KOPT-K1 (cell line): Measurements from ENCODE around the gene ECT2L.

Experiments used
- H3K27ac ChIP-seq: fragments of 200-600 bp; sonication (generic); 2 replicates; pipeline ENCODE4 v1.5.1; 2016; ENCODE audit warnings: antibody characterized with exemption, mild to moderate bottlenecking, low read depth, low read length; ENCODE audit not compliant: poor library complexity, severe bottlenecking
- H3K36me3 ChIP-seq: fragments of 200-600 bp; sonication (generic); 2 replicates; pipeline ENCODE4 v1.5.1; 2017; ENCODE audit warnings: antibody characterized with exemption, mild to moderate bottlenecking, low read length, moderate library complexity; ENCODE audit not compliant: insufficient read depth
- H3K9me3 ChIP-seq: fragments of 200-600 bp; sonication (generic); 2 replicates; pipeline ENCODE4 v1.5.1; 2017; ENCODE audit warnings: antibody characterized with exemption, low read length, mild to moderate bottlenecking; ENCODE audit not compliant: insufficient read depth, poor library complexity, severe bottlenecking

ECT2L gene

GRCh38 chr6:138864343-138864890 is 68.5 kb downstream of the ECT2L start:
- no peak overlapping the region for H3K27ac ChIP-seq
- no peaks in the 10 kb centered on the region for H3K9me3 ChIP-seq
- no peaks in the 10 kb centered on the region for H3K36me3 ChIP-seq

DNA sequence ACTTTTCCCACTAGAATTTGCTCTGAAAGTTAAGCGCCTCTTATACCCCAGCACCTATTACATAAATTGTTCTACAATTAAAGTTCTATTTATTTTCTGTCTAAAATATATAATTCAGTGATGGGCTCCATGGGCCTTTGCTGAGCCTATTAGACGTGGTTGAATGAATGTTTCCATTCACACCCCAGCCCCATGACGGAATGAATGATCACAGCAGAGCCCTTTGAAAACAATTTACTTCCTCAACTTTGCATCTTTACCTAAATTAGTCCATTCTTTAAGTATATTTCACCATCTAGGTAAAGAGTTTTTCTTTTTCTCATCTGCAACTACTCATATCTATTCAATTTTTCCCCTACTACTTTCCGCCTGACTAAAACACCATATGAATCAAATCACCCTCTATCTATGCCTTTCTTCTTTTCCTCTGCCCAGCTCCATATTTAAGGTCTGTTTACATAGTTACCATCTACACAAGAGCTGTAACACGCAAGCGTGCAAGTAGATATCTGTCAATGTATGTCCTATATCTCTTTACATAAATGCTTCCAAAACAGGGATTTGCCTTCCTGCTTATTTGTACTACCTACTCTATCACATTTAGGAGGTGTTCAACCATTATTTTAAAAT is 69.7 kb downstream of the ECT2L start:
- no peaks in the 10 kb centered on the region for H3K9me3 ChIP-seq
- H3K36me3 ChIP-seq, result no peaks in the 10 kb centered on the region
- no peak overlapping the region for H3K27ac ChIP-seq

- Histone ChIP-seq H3K9me3 (no peaks in the 10 kb centered on the region), H3K36me3 (no peaks in the 10 kb centered on the region), H3K27ac (no peak overlapping the region)
These were observed 72.3 kb downstream of the ECT2L start for GRCh38 chr6:138868181-138868580.

DNA sequence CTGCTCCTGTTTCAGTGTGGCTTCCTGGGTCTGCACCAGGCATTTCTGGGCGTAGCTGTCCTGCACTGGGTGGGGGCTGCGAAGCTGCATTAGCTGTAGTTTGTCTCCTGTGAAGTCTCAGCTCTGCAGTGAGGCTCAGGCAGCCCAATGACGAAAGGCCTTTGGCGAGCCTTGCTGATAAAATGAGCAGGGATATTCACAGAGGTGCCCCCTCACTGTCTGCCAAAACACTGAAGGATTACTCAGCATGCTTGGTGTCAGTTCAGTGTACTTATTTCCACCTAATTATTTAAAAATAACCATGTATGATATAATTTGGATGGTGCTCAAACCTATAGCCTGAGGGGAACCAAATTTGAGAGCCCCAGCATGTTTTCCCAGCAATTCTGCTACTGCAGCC is 73.5 kb downstream of the ECT2L start:
- no peaks in the 10 kb centered on the region for H3K9me3 ChIP-seq
- no peaks in the 10 kb centered on the region for H3K36me3 ChIP-seq
- H3K27ac ChIP-seq, result no peak overlapping the region

DNA sequence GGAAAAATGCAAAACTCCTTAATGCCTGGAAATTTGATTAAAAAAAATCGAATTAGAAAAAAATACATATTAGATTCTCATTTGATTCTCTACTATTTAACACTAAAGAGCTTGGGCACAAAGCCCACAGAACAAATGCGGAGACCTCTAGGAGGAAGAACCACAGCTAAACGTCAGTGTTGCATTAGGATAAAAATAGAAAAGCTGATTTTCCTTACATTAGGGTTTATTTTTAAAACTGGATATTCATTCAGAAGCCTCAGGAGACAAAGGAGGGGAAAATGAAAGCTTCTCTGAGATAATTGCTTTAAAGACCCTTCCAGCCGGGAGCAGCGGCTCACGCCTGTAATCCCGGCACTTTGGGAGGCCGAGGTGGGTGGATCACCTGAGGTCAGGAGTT is 77.3 kb downstream of the ECT2L start:
- H3K36me3 ChIP-seq, result no peaks in the 10 kb centered on the region
- no peaks in the 10 kb centered on the region for H3K9me3 ChIP-seq
- no peak overlapping the region for H3K27ac ChIP-seq

DNA sequence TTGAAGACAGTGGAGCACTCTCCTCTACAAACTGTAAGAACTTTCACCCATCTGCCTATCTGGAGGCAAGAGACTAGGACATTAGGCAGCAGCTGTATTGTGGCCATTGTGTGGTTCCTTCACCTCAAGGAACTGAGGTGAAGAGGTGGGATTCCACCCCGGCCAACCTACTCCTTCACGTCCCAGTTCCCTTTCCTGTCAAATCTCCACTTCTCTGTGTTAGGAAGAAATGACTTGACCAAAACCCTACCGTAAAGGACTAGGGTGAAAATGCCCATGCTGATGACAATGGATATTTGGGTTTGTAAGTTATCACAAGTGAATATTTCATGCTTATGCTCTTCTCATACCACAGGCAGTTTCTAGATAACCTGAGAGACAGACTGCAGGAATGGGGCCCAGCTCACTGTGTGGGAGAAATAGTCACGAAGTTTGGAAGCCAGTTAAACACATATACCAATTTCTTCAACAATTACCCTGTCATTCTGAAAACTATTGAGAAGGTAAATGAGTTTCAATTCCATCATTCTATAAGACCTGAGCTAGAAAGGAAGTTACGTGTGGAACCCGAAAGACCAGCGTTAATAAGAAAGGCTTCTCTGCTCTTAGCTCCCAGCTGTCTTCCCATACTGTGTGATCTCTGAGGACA is 86.6 kb downstream of the ECT2L start:
- no peaks in the 10 kb centered on the region for H3K9me3 ChIP-seq
- H3K36me3 ChIP-seq, result no peaks in the 10 kb centered on the region
- no peak overlapping the region for H3K27ac ChIP-seq

GRCh38 chr6:138885156-138885819 is 89.4 kb downstream of the ECT2L start:
- no peak overlapping the region for H3K27ac ChIP-seq
- H3K9me3 ChIP-seq, result no peaks in the 10 kb centered on the region
- H3K36me3 ChIP-seq, result no peaks in the 10 kb centered on the region

DNA sequence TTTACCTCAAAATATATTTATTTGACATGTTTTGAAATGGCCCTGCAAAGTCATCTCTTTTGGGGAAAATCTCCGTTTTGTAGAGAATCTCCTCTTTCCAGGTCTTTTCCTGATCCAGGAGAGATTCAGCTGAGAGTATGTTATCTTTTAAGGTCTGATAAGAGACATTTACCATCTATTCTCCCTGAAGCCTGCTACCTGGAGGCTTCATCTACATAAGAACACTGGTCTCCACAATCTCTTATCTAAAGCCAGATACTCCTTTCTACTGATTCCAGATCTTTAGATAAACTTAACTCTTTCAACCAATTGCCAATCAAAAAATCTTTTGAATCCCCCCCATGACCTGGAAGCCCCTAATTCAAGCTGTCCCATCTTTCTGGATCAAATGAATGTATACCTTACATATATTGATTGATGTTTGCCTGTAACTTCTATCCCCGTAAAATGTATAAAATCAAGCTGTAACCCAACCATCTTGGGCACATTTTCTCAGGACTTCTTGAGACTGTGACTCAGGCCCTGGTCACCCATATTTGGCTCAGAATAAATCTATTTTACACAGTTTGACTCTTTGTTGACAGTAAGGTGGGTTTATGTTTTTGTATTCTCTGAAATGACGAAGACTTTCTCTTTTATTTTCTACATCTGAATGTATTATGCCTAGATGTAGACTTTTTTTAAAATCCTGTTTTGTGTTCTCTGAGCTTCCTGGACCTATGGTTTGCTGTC is 95.5 kb downstream of the ECT2L start:
- H3K27ac ChIP-seq, result no peak overlapping the region
- peaks cover 9% of the 10 kb centered on the region for H3K36me3 ChIP-seq
- H3K9me3 ChIP-seq, result no peaks in the 10 kb centered on the region

DNA sequence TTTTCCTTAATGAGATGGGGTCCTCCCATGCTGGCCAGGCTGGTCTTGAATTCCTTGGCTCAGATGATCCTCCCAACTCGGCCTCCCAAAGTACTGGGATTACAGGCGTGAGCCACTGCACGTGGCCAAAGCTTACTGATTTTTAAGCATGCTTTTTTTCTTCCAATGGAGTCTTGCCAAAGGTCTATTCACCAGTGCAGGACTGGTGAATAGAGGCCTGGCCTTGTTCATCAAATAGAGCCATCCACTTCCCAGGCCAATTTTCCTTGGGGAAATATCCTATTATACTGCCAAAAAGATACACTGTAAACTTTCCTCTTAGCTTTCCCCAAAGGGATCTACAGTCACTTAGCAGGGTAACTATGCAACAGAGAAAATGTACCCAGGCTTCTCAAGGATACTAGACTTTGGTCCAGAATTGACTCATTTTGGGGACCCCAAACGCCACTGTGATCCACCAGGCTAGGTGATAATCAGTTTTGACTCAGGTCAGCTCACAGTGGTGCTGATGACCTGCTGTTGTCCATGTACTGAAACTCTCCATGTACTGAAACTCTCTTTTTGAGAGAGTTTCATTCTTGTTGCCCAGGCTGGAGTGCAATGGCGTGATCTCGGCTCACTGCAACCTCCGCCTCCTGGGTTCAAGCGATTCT is 100.3 kb downstream of the ECT2L start:
- Histone ChIP-seq H3K9me3 (no peaks in the 10 kb centered on the region), H3K36me3 (peaks cover 36% of the 10 kb centered on the region), H3K27ac (no peak overlapping the region)

GRCh38 chr6:138897031-138897430 is 101.1 kb downstream of the ECT2L start:
- Histone ChIP-seq H3K9me3 (no peaks in the 10 kb centered on the region), H3K27ac (no peak overlapping the region), H3K36me3 (peaks cover 44% of the 10 kb centered on the region)

DNA sequence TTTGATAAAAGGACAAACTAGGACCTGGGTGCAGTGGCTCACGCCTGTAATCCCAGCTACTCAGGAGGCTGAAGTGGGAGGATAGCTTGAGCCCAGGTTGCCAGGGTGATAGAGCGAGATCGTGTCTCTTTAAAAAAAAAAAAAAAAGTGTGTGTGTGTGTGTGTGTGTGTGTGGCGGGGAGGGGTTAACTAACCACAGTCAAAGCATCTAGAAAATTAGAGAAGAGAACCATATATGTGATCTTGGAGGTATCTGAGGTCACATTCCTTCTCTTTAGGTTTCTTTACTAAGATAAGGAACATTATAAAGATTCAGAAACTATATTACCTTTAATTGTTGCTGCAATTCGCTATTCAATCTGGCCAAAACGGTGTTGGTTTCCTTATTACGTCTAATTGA is 111.3 kb downstream of the ECT2L start:
- H3K9me3 ChIP-seq, result no peaks in the 10 kb centered on the region
- no peak overlapping the region for H3K27ac ChIP-seq
- peaks cover 95% of the 10 kb centered on the region for H3K36me3 ChIP-seq

DNA sequence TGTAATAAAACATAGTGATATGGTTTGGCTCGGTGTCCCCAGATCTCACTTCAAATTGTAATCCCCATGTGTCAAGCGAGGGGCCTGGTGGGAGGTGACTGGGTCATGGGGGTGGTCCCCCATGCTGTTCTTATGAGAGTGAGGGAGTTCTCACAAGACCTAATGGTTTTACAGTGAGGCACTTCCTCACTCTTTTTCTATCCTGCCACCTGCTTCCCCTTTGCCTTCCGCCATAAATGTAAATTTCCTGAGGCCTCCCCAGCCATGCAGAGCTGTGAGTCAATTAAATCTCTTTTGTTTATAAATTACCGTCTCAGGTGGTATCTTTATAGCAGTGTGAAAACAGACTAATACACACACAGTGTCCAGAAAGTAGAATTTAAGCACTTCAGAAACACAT is 113.6 kb downstream of the ECT2L start:
- H3K9me3 ChIP-seq, result no peaks in the 10 kb centered on the region
- peaks cover 97% of the 10 kb centered on the region for H3K36me3 ChIP-seq
- H3K27ac ChIP-seq, result no peak overlapping the region

DNA sequence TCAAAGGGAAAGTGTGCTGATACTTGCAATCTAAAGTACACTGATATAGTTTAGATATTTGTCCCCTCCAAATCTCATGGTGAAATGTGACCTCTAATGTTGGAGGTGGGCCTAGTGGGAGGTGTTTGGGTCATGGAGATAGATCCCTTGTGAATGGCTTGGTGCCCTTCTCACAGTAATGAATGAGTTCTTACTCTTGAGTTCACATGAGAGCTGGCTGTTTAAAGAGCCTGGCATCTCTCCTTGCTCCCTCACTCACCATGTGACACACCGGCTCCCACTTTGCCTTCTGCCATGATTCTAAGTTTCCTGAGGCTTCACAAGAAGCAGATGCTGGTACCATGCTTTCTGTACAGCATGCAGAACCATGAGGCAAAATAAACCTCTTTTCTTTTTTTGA is 114.1 kb downstream of the ECT2L start:
- peaks cover 97% of the 10 kb centered on the region for H3K36me3 ChIP-seq
- no peak overlapping the region for H3K27ac ChIP-seq
- H3K9me3 ChIP-seq, result no peaks in the 10 kb centered on the region

- H3K27ac ChIP-seq, result no peak overlapping the region
- no peaks in the 10 kb centered on the region for H3K9me3 ChIP-seq
- H3K36me3 ChIP-seq, result peaks cover 99% of the 10 kb centered on the region
These were observed 116.4 kb downstream of the ECT2L start for GRCh38 chr6:138912308-138912707.

DNA sequence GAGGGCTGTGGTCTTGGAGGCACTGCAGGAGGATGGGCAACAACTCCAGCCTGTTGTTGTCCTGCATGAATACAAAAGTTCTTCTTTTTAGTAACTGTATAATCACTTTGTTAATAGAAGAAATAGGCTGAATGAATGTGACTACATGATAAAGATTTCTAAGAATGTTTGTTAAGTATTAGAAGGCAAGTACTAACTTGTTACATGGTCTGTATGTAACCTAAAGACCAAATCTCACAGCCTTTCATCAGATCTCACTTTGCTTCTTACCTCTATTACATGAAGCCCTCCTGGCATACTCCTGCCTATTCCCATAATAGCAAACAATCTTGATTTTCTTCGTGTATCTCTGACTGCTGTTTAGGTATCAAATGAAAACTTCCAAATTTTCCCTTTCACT is 118.8 kb downstream of the ECT2L start:
- H3K9me3 ChIP-seq, result no peaks in the 10 kb centered on the region
- peaks cover 96% of the 10 kb centered on the region for H3K36me3 ChIP-seq
- H3K27ac ChIP-seq, result no peak overlapping the region
